HG03025 (cell line): Measurements from ENCODE around the gene NOC4L.
A peak's percentile ranks its signal among the peaks of the same experiment; 100 is the strongest.
"Not testable (repeated sequence)": the region's sequence is repeated elsewhere in the genome, so short reads cannot be mapped to it uniquely, and the experiment has no call there.

Experiments used
- ATAC-seq: cut with Tn5 transposase; IDR thresholded peaks from one replicate; pipeline ENCODE4 v1.9.1; 2021; ENCODE audit warnings: mild to moderate bottlenecking, moderate library complexity; ENCODE audit not compliant: unreplicated experiment, low FRiP score

NOC4L gene

GRCh38 chr12:132141976-132142678 is 2.1 kb upstream of the NOC4L start:
- no peak for ATAC-seq

GRCh38 chr12:132142679-132143335 is 1.4 kb upstream of the NOC4L start:
- no peak for ATAC-seq

- ATAC-seq, result peak; percentile 24
Measured at GRCh38 chr12:132143336-132144071, 753 bp upstream of the NOC4L start.

- ATAC-seq, result no peak
Measured at GRCh38 chr12:132144810-132145168, 532 bp downstream of the NOC4L start.

GRCh38 chr12:132145334-132145733 is 1.1 kb downstream of the NOC4L start:
- no peak for ATAC-seq

- no peak for ATAC-seq
Measured at GRCh38 chr12:132146098-132146497, 1.8 kb downstream of the NOC4L start.

GRCh38 chr12:132146772-132147422 is 2.6 kb downstream of the NOC4L start:
- no peak for ATAC-seq

- ATAC-seq, result no peak
Measured at GRCh38 chr12:132147423-132148367, 3.4 kb downstream of the NOC4L start.

GRCh38 chr12:132148368-132149045 is 4.2 kb downstream of the NOC4L start:
- ATAC-seq, result no peak

GRCh38 chr12:132149526-132149925 is 5.3 kb downstream of the NOC4L start:
- ATAC-seq, result not testable (repeated sequence)

- no peak for ATAC-seq
Measured at GRCh38 chr12:132150780-132151144, 6.5 kb downstream of the NOC4L start.

GRCh38 chr12:132151145-132151765 is 7.0 kb downstream of the NOC4L start:
- no peak for ATAC-seq

- no peak for ATAC-seq
Measured at GRCh38 chr12:132151766-132152410, 7.6 kb downstream of the NOC4L start.

- no peak for ATAC-seq
Measured at GRCh38 chr12:132152411-132152821, 8.2 kb downstream of the NOC4L start.

GRCh38 chr12:132152953-132153352 is 8.7 kb downstream of the NOC4L start:
- no peak for ATAC-seq

GRCh38 chr12:132153501-132154340 is 9.5 kb downstream of the NOC4L start:
- ATAC-seq, result peak; percentile 60

GRCh38 chr12:132154341-132154761 is 10.1 kb downstream of the NOC4L start:
- ATAC-seq, result no peak
